ENCODE measurements around the gene DLGAP1. TPM values are rescaled to one million over a fixed set of nuclear protein-coding genes. Genes with fewer than 3 reads are reported as not detected.

The DLGAP1 gene
- total RNA-seq, 1 donor from 2014 or later: 13.6 TPM

GRCh38 chr18:4077204-4077603, 377.9 kb downstream of the DLGAP1 start:
- Mint-ChIP-seq H3K4me1 (ENCODE audit: low read depth, unreplicated experiment) (no peaks in the 10 kb centered on the region), H3K9me3 (ENCODE audit: unreplicated experiment) (no peaks in the 10 kb centered on the region), H3K27ac (ENCODE audit: unreplicated experiment) (no peak overlapping the region), H3K36me3 (ENCODE audit: unreplicated experiment) (no peaks in the 10 kb centered on the region), H3K27me3 (ENCODE audit: unreplicated experiment) (no peaks in the 10 kb centered on the region), H3K4me3 (ENCODE audit: unreplicated experiment) (no peak overlapping the region)
- no peak for DNase-seq
- TF ChIP-seq, protein P1, sequence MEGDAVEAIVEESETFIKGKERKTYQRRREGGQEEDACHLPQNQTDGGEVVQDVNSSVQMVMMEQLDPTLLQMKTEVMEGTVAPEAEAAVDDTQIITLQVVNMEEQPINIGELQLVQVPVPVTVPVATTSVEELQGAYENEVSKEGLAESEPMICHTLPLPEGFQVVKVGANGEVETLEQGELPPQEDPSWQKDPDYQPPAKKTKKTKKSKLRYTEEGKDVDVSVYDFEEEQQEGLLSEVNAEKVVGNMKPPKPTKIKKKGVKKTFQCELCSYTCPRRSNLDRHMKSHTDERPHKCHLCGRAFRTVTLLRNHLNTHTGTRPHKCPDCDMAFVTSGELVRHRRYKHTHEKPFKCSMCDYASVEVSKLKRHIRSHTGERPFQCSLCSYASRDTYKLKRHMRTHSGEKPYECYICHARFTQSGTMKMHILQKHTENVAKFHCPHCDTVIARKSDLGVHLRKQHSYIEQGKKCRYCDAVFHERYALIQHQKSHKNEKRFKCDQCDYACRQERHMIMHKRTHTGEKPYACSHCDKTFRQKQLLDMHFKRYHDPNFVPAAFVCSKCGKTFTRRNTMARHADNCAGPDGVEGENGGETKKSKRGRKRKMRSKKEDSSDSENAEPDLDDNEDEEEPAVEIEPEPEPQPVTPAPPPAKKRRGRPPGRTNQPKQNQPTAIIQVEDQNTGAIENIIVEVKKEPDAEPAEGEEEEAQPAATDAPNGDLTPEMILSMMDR (IDR thresholded peaks at IDR 0.05; ENCODE audit: partially characterized antibody, unreplicated experiment): no peak

DNA sequence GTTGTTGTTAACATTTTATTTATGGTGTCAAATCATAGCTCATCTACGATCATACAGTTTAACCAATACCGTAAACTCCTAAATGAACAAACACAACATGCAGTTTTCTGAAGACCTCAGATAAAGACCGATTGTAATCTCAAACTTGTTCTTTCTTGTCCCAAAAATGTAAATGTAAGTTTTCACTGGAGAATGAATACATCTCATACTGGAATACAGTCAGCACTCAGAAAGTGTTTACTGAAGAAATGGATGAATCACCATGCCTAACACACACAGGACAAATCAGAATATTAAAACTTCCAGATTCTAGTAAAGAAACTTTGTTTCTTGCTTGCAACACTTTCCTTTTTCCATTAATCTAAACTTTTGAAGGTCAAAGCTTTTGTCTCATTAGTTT, 380.5 kb downstream of the DLGAP1 start:
- no peaks in the 10 kb centered on the region for H3K36me3 Mint-ChIP-seq (ENCODE audit: unreplicated experiment)
- H3K27me3 Mint-ChIP-seq (ENCODE audit: unreplicated experiment): no peaks in the 10 kb centered on the region
- H3K4me3 Mint-ChIP-seq (ENCODE audit: unreplicated experiment): no peak overlapping the region
- H3K9me3 Mint-ChIP-seq (ENCODE audit: unreplicated experiment): no peaks in the 10 kb centered on the region
- TF ChIP-seq, protein P1 (IDR thresholded peaks at IDR 0.05; ENCODE audit: partially characterized antibody, unreplicated experiment): no peak
- no peaks in the 10 kb centered on the region for H3K4me1 Mint-ChIP-seq (ENCODE audit: low read depth, unreplicated experiment)
- no peak for DNase-seq
- no peak overlapping the region for H3K27ac Mint-ChIP-seq (ENCODE audit: unreplicated experiment)

DNA sequence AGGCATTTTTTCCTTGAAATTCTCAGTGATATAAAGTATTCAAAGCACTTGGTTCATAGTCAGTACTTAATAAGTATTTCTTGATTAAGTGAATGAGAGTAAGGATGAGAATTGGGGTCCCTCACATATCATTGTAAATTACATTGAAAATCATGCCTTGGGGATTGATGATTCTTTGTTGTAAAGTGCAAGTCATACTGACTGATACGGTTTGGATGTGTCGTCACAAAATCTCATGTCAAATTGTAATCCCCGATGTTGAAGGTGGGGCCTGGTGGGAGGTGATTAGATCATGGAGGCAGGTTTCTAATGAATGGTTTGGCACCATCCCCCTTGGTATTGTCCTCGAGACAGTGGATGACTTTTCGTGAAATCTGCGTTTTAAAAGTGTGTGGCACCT, 385.9 kb downstream of the DLGAP1 start:
- TF ChIP-seq, protein P1 (IDR thresholded peaks at IDR 0.05; ENCODE audit: partially characterized antibody, unreplicated experiment): no peak
- H3K36me3 Mint-ChIP-seq (ENCODE audit: unreplicated experiment): peaks cover 10% of the 10 kb centered on the region
- H3K4me1 Mint-ChIP-seq (ENCODE audit: low read depth, unreplicated experiment): no peaks in the 10 kb centered on the region
- DNase-seq: no peak
- H3K9me3 Mint-ChIP-seq (ENCODE audit: unreplicated experiment): peaks cover 5% of the 10 kb centered on the region
- no peak overlapping the region for H3K4me3 Mint-ChIP-seq (ENCODE audit: unreplicated experiment)
- peaks cover 1% of the 10 kb centered on the region for H3K27me3 Mint-ChIP-seq (ENCODE audit: unreplicated experiment)
- no peak overlapping the region for H3K27ac Mint-ChIP-seq (ENCODE audit: unreplicated experiment)

- H3K9me3 Mint-ChIP-seq (ENCODE audit: unreplicated experiment): peaks cover 5% of the 10 kb centered on the region
- H3K4me1 Mint-ChIP-seq (ENCODE audit: low read depth, unreplicated experiment): no peaks in the 10 kb centered on the region
- H3K27me3 Mint-ChIP-seq (ENCODE audit: unreplicated experiment): peaks cover 1% of the 10 kb centered on the region
- no peak overlapping the region for H3K27ac Mint-ChIP-seq (ENCODE audit: unreplicated experiment)
- peak; percentile 41 for DNase-seq
- peaks cover 10% of the 10 kb centered on the region for H3K36me3 Mint-ChIP-seq (ENCODE audit: unreplicated experiment)
- TF ChIP-seq, protein P1 (IDR thresholded peaks at IDR 0.05; ENCODE audit: partially characterized antibody, unreplicated experiment): peak; percentile 80
- no peak overlapping the region for H3K4me3 Mint-ChIP-seq (ENCODE audit: unreplicated experiment)
Observed at GRCh38 chr18:4068552-4069158, 386.5 kb downstream of the DLGAP1 start.

DNA sequence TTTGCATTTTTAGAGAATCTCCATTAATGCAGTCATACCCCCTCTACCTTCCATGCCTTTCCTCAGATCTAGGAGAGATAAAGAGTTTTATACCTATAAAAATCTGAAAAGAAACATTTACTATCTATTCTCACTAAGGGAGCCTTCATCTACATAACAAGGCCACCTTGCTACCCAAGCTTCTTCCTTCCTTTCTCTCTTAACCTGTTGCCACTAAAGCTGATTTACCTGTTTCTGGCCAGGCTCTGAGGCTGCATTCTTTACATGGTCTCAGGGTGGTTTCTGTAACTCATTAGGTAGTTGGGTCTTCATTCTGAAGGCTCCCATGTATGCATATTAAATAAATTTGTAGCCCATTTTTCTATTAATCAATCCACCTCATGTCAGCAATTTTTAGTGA, 391.6 kb downstream of the DLGAP1 start:
- H3K36me3 Mint-ChIP-seq (ENCODE audit: unreplicated experiment): peaks cover 10% of the 10 kb centered on the region
- H3K27me3 Mint-ChIP-seq (ENCODE audit: unreplicated experiment): peaks cover 1% of the 10 kb centered on the region
- peaks cover 5% of the 10 kb centered on the region for H3K9me3 Mint-ChIP-seq (ENCODE audit: unreplicated experiment)
- no peaks in the 10 kb centered on the region for H3K4me1 Mint-ChIP-seq (ENCODE audit: low read depth, unreplicated experiment)
- TF ChIP-seq, protein P1 (IDR thresholded peaks at IDR 0.05; ENCODE audit: partially characterized antibody, unreplicated experiment): no peak
- no peak overlapping the region for H3K4me3 Mint-ChIP-seq (ENCODE audit: unreplicated experiment)
- DNase-seq: no peak
- H3K27ac Mint-ChIP-seq (ENCODE audit: unreplicated experiment): no peak overlapping the region
